SIG-M5 (cell line): ENCODE measurements around the gene ROBO3.

Experiments used
- DNase-seq: peaks from one replicate; lab custom pipeline; 2025; lab: John Stamatoyannopoulos, UW

ROBO3 gene

DNA sequence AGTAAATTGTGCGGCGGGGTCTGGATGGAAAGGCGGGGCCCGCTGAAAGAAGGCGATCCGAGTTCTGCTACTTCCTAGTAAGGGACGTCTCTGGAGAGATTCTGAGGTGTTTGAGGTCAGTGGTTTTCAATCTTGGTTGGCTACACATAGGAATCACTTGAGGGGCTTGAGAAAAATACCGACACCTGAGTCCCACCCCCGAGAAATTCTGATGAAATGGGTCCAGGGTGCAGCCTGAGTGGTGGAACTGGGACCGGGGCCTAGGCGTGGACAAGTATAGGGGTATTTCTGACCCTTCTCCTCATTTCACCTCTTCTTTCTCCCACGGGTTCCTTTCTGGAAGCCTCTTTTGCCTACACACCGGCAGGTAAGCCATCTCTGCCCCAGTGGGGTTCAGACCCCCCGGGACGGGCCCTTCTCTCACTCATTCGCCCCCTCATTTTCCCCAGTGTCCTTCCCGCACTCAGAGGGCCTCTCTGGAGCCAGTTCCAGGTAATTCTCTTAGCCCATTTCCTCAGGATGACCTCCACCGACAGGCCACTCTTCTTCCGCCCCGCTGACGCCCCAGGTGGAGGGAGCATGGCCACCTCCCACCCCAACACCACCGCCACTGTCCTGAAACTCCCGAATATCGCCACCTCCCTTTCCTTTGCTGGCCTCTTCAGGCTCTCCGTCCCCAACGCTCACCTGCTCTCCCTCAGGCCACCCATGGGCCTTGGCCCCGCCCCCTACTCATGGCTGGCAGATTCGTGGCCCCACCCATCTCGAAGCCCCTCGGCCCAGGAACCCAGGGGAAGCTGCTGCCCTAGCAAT lies 11.8 kb downstream of the ROBO3 start:
- DNase-seq, result no peak

DNA sequence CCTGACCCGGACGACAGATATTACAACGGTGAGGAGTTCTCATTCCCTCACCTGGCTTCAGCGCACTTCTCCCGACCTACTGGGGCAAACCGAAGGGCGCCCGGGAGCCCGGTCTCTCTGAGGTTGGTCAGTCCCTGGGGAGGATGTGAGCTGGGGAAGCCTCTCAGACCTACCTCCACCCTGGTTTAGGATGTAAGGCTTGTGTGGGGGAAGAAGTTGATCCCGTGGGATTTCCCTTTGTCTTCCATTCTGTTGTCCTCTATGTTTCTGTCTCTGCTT lies 12.3 kb downstream of the ROBO3 start:
- DNase-seq, result no peak

- no peak for DNase-seq
Observed at GRCh38 chr11:124877910-124878758, 12.9 kb downstream of the ROBO3 start.

DNA sequence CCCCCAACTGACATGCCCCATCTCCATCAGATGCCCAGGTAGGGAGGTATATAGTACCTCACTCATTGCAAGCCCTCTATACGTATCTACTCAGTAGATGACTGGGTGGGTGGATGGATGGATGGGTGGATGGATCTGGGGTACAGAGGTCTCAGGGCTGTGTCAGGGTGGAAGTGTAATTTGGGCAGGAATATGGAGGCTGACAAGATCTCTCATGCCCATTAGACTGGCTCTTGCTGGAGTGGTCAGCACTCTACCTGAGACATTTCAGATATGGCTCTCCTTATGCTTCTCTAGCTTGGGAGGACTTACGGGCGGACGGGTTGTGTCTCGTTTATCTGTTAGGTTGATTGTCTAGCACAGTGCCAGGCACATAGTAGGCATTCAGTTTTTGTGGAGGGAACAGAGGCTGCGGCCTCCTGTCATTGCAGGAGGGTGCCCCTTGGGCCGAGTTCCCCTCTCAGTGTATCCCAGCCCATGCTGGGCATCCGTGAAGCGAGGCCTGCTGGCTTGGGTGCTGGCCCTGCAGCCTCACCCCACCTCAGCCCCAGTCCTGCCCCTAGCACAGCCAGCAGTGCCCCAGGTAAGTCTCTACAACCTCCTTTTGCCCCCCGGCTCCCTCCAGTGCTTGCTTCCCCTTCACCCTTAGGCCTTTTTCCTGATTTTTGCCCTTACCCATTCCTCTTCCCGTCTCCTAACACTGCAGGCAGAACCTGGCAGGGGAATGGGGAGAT lies 13.7 kb downstream of the ROBO3 start:
- DNase-seq, result no peak

GRCh38 chr11:124879493-124880289 lies 14.5 kb downstream of the ROBO3 start:
- DNase-seq, result no peak

DNA sequence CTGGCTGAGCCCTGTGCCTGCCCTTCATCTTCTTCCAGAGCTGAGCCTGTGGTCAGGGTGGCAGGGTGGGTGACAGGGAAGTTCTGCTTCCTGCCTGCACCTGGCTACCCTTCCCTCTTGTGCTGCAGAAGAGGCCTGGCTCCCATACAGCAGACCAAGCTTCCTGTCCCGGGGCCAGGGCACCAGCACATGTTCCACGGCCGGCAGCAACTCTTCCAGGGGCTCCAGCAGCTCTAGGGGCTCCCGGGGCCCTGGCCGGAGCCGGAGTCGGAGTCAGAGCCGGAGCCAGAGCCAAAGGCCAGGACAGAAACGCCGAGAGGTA lies 15.0 kb downstream of the ROBO3 start:
- no peak for DNase-seq

- DNase-seq, result no peak
Observed at GRCh38 chr11:124880958-124881357, 15.7 kb downstream of the ROBO3 start.

DNA sequence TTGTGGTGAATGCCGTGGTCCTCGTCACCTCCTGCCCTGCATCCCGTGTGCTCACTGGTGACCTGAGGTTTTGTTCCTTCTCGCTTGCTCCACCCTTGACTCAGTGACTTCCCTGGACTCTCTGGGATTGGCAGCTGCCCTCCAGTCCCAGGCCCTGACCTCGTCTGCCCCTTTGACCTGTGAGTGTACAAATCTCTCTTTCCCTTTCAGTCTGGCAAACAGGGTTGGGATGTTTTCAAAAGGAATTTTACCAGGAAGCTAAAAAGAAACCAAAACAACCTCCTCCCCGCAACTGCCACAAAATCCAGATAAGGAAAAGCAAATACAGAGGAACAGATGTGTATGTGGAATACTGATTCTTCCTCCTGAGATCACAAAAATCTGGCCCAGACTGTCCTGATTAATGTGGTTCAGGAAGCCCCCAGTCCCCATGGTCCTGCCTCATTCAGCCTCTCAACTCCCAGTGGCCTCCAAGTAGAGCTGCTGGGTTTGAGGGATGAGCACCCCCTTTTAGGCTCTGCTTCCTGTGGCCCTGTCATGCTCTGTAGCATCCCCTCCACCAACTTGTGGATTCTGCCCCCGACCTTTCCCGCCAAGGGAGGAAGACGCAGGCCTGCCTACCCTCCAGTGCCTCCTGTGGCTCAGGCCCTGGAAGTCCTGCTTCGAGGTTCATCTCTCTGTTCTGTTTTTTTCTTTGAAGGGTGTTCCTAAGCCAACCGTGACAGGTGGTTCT lies 17.3 kb downstream of the ROBO3 start:
- no peak for DNase-seq

- no peak for DNase-seq
Observed at GRCh38 chr11:124884340-124884739, 19.1 kb downstream of the ROBO3 start.

GRCh38 chr11:124884869-124885479 lies 19.7 kb downstream of the ROBO3 start:
- no peak for DNase-seq

DNA sequence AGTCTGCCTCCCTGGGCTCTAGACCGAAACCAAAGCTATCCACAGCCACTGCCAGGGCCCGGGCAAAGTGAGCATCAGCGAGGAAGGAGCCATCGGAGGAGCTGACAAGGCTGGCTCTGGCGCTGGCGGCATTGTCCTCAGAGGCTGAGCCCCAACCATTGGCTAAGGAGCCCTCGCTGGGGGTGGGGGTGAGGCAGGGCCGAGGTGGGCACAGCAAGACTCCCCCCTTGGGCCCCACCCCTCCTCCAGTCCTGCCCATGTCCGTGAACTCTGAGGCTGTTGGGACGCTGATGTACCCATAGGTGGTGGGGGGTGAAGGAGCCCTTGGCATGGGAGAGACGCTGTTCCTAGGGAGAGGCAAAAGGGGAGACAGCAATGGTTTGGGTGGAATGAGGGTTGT lies 21.2 kb downstream of the ROBO3 start:
- no peak for DNase-seq

DNA sequence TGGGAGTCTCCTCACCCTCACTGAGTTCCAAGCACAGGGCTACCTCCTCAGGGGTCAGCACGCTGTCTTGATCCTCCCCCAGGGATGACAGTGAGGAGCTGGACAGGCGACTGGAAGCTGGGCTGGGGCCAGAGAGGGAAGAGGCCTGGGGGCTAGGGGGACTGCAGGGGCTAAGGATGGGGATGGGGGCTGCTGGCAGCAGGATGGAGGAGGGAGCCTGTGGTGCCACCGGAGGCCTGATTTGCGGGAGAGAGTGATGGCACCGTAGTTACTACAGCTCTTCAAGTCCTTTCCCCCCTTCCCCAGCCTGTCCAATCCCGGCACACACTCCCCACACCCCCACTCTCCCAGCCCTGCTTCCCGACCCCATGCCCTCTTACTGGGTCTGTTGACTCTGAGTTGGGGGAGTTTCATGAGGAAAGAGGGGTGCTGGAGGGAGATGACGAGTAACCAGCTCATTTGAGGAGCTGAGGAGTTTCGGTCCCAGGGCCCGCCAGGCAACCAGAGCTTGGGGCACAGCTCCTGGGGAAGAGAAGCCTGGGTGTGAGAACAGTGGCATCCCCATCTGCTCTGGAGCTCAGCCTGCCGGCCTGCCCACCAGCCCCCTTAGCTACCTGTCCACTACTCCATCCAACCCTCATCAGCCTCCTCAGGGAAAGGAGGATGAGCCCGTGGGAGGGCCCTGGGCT lies 21.9 kb downstream of the ROBO3 start:
- DNase-seq, result no peak

GRCh38 chr11:124887667-124888013 lies 22.4 kb downstream of the ROBO3 start:
- DNase-seq, result no peak

DNA sequence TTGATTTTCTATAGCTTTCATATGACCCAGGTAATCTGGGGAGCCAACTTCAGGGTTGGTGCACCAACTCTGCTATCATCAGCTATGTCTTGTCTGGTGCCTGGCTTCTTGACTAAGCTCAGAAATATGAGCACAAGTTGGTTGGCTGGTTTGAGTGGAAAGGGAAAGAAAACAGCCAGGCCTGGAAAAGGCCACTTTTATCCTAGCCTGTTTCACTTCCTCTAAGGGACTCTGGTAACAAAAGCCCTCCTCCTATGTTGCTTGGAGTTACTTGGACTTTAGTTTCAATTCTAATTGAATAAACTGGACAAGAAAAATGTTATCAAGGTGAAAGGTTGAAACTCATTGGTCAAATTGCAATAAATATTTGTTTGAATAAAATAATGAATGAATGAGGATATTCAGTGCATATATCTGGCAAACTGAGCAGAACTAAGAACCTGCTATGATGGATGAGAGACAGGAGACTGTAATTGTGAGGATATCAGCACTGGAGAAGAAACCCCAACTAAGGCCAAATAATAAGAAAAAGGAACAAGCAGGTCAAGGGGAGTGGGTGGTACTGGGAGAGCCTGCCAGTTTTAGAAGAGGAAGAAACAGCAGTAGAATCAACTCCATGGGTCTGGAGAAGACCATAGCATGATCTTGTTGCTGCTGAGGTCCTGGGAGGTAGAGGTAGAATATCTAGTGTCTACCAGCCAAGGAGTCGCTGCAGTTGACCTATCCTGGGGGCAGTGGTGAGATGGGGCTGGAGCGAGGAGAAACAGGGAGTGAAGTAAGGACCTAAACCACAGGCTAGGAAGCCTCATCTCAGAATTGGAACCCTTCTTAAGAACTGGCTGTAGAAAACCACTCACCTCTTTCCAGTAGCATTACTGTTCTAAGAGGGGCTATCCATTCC lies 24.2 kb downstream of the ROBO3 start:
- DNase-seq, result no peak

DNA sequence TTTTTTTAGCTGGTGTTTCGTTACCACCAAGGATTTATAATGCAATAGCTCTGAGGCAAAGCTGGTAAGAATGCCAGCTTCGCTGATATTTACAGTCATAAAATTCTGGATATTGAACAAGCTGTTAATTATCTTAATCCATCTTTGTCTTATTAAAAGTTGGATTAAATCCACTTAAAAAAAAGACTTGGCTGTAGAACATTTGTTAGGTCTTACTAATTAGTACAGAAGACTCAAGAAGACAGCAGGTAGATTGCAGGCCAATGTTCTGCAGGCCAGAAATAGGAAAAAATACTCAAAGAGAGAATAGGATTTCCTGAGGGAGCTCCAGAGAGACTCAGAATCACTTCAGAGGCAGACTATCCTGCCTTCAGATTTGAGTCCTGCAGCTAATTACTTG lies 24.9 kb downstream of the ROBO3 start:
- no peak for DNase-seq

- no peak for DNase-seq
Observed at GRCh38 chr11:124890683-124891372, 25.6 kb downstream of the ROBO3 start.

DNA sequence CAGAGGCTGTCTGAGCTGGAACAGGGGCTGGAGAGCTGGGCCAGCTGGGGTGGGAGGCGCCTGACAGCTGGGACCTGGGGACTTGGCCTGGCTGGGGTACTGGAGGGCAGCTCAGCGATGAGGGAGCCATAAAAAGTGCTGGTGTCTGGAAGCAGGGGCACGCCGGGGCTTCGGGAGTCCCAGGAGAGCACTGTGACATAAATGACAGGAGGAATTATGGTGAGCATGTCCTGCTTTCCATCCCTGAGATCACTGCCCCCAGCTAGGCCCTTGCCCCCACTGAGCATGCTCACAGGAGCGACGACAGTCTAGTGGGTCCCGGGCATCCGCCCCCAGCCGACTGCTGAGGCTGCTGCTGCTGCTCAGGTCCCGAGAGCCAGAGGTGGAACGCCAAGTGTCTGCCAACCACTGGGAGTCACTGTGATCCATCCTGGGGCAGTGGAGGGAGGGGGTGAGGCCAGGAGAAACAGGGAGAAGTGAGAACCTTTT lies 26.2 kb downstream of the ROBO3 start:
- no peak for DNase-seq

GRCh38 chr11:124892146-124892545 lies 26.9 kb downstream of the ROBO3 start:
- no peak for DNase-seq
